ENCODE measurements around the gene BLM. TPM values are rescaled to one million over a fixed set of nuclear protein-coding genes. Genes with fewer than 3 reads are reported as not detected.

The BLM gene
- total and polyA plus RNA-seq, 2 of the 13 experiments (the other 11 are each of a cell fraction or from before 2014, with no cell fraction given), result 5.1 to 11.8 TPM

- no peak for TF ChIP-seq GZF1 (CRISPR knock-in tag; IDR thresholded peaks at IDR 0.05)
- no peak for TF ChIP-seq FOXP1 (IDR thresholded peaks at IDR 0.05)
- TF ChIP-seq FOXP1 (CRISPR knock-in tag; IDR thresholded peaks at IDR 0.05), result no peak
- no peak for TF ChIP-seq ZNF142 (CRISPR knock-in tag; IDR thresholded peaks at IDR 0.05)
- no peak for TF ChIP-seq GABPB1 (CRISPR knock-in tag; IDR thresholded peaks at IDR 0.05)
Observed at GRCh38 chr15:90808517-90809235, 91.5 kb downstream of the BLM start (continued).

GRCh38 chr15:90809536-90809935, 92.4 kb downstream of the BLM start:
- no peak for FAIRE-seq
- Histone ChIP-seq H2AFZ (ENCODE audit: low read length) (no peak overlapping the region), H4K20me1 (ENCODE audit: insufficient read depth, low read length) (no peaks in the 10 kb centered on the region), H3K36me3 (replicated peaks in 1 of 2; ENCODE audit: control insufficient read depth in 1 of 2, insufficient read depth in 2 of 2, low read length in 2 of 2) (peaks cover 1 to 29% of the 10 kb centered on the region in 2 experiments; a peak in 3 of 5 replicates), H3K79me2 (ENCODE audit: insufficient read depth, low read length) (no peaks in the 10 kb centered on the region), H3K27me3 (ENCODE audit: control insufficient read depth in 1 of 2, insufficient read depth in 2 of 2, low read length in 2 of 2) (no peaks in the 10 kb centered on the region), H3K4me2 (ENCODE audit: low read depth, low read length) (no peak overlapping the region), H3K9me3 (ENCODE audit: low read length) (no peaks in the 10 kb centered on the region), H3K4me3 (replicated peaks in 1 of 3; ENCODE audit: insufficient read depth in 1 of 3, low read depth in 2 of 3, low read length in 3 of 3) (no peak overlapping the region), H3K4me1 (ENCODE audit: insufficient read depth, low read length) (no peaks in the 10 kb centered on the region), H3K27ac (ENCODE audit: extremely low read length, insufficient read depth, low read length) (no peak overlapping the region), H3K9ac (ENCODE audit: insufficient read depth, low read depth, low read length) (no peak overlapping the region)
- in situ Hi-C loops (cut with HindIII; ENCODE audit: extremely low pct_ligation_motif_present, low pct_unique_long_range_greater_than_20kb), result no loop called here
- no peak for ATAC-seq
- 88% methylated on average over 4 of the region's 4 CpGs for WGBS (ENCODE audit: low lambda C conversion rate)
- ChIA-PET CTCF (ENCODE audit: low intra/inter-chr PET ratio, low total read pairs) (no interaction called here), POLR2A (no interaction called here)
- no peak for DNase-seq (ENCODE audit: low spot score)
- no TSS peak for BruUV-seq (replicated peaks)
- intact Hi-C loops (cut with micrococcal nuclease; ENCODE audit: unreplicated experiment), result no loop called here
- TF ChIP-seq KLF12 (CRISPR knock-in tag; IDR thresholded peaks at IDR 0.05; ENCODE audit: borderline replicate concordance), result no peak
- no peak for TF ChIP-seq KDM4B (CRISPR knock-in tag; IDR thresholded peaks at IDR 0.05)
- TF ChIP-seq GATA4 (IDR thresholded peaks at IDR 0.05; ENCODE audit: borderline replicate concordance, low read depth), result no peak
- TF ChIP-seq TGIF2 (CRISPR knock-in tag; IDR thresholded peaks at IDR 0.05), result no peak
- no peak for TF ChIP-seq ZNF691 (CRISPR knock-in tag; IDR thresholded peaks at IDR 0.05; ENCODE audit: borderline replicate concordance, low read depth)

Measured in HepG2 (cell line).